HG03439 (cell line): ENCODE measurements around the gene MALAT1.

Experiments
- ATAC-seq: cut with Tn5 transposase; IDR thresholded peaks from one replicate; pipeline ENCODE4 v1.9.1; 2021; ENCODE audit warnings: mild to moderate bottlenecking, moderate library complexity; ENCODE audit not compliant: unreplicated experiment

The MALAT1 gene

GRCh38 chr11:65478388-65479183 is 20.3 kb upstream of the MALAT1 start:
- ATAC-seq, result no peak

GRCh38 chr11:65479184-65480145 is 19.4 kb upstream of the MALAT1 start:
- ATAC-seq, result no peak

GRCh38 chr11:65482306-65482850 is 16.5 kb upstream of the MALAT1 start:
- ATAC-seq, result no peak

GRCh38 chr11:65485920-65486219 is 13.0 kb upstream of the MALAT1 start:
- no peak for ATAC-seq

- ATAC-seq, result no peak
These were observed 12.0 kb upstream of the MALAT1 start for GRCh38 chr11:65486570-65487466.

- ATAC-seq, result no peak
These were observed 11.2 kb upstream of the MALAT1 start for GRCh38 chr11:65487467-65488272.

GRCh38 chr11:65488273-65489034 is 10.4 kb upstream of the MALAT1 start:
- no peak for ATAC-seq

GRCh38 chr11:65489035-65489705 is 9.7 kb upstream of the MALAT1 start:
- no peak for ATAC-seq

GRCh38 chr11:65489706-65490320 is 9.0 kb upstream of the MALAT1 start:
- no peak for ATAC-seq

- no peak for ATAC-seq
These were observed 7.7 kb upstream of the MALAT1 start for GRCh38 chr11:65491163-65491465.

GRCh38 chr11:65491614-65492386 is 7.0 kb upstream of the MALAT1 start:
- no peak for ATAC-seq

- no peak for ATAC-seq
These were observed 6.5 kb upstream of the MALAT1 start for GRCh38 chr11:65492387-65492636.

- ATAC-seq, result no peak
These were observed 6.0 kb upstream of the MALAT1 start for GRCh38 chr11:65492637-65493366.

GRCh38 chr11:65493367-65494176 is 5.3 kb upstream of the MALAT1 start:
- no peak for ATAC-seq

- peak; percentile 1 for ATAC-seq
These were observed 2.3 kb upstream of the MALAT1 start for GRCh38 chr11:65496304-65497140.
